Measurements from ENCODE around the gene MALSU1.

GRCh38 chr7:23283086-23283485 lies 16.1 kb upstream of the MALSU1 start:
- TF ChIP-seq, protein P1, sequence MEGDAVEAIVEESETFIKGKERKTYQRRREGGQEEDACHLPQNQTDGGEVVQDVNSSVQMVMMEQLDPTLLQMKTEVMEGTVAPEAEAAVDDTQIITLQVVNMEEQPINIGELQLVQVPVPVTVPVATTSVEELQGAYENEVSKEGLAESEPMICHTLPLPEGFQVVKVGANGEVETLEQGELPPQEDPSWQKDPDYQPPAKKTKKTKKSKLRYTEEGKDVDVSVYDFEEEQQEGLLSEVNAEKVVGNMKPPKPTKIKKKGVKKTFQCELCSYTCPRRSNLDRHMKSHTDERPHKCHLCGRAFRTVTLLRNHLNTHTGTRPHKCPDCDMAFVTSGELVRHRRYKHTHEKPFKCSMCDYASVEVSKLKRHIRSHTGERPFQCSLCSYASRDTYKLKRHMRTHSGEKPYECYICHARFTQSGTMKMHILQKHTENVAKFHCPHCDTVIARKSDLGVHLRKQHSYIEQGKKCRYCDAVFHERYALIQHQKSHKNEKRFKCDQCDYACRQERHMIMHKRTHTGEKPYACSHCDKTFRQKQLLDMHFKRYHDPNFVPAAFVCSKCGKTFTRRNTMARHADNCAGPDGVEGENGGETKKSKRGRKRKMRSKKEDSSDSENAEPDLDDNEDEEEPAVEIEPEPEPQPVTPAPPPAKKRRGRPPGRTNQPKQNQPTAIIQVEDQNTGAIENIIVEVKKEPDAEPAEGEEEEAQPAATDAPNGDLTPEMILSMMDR (IDR thresholded peaks at IDR 0.05), result no peak
- TF ChIP-seq POLR2A (IDR thresholded peaks at IDR 0.05) (no peak), EP300 (IDR thresholded peaks at IDR 0.05) (no peak), POLR2AphosphoS5 (IDR thresholded peaks at IDR 0.05) (no peak)
